HEK293 (cell line): ENCODE results near the gene TANGO2.
A peak's percentile ranks its signal among the peaks of the same experiment; 100 is the strongest.

Experiments used
- BCL11A ChIP-seq: fragments of 450-650 bp; formaldehyde crosslinking; IDR thresholded peaks from 2 replicates; pipeline ENCODE4 v1.5.1; 2016; ENCODE audit warnings: low read depth, missing biosample characterization, missing genetic modification characterization
- GLIS1 ChIP-seq: fragments of 450-650 bp; formaldehyde crosslinking; IDR thresholded peaks from 2 replicates; pipeline ENCODE4 v1.5.1; 2016; ENCODE audit warnings: missing biosample characterization, missing genetic modification characterization
- HOXA7 ChIP-seq: sonication (generic); formaldehyde crosslinking; IDR thresholded peaks from 2 replicates; pipeline ENCODE4 v1.8.1; 2022; ENCODE audit warnings: missing genetic modification reagents, borderline replicate concordance
- SP7 ChIP-seq: fragments of 450-650 bp; formaldehyde crosslinking; IDR thresholded peaks from 2 replicates; pipeline ENCODE4 v1.5.1; 2016; ENCODE audit warnings: missing biosample characterization, missing genetic modification characterization
- ZBTB17 ChIP-seq: fragments of 450-650 bp; formaldehyde crosslinking; IDR thresholded peaks from 2 replicates; pipeline ENCODE4 v1.5.1; 2016; ENCODE audit warnings: missing biosample characterization, missing genetic modification characterization
- ZBTB20 ChIP-seq: fragments of 450-650 bp; formaldehyde crosslinking; IDR thresholded peaks from 2 replicates; pipeline ENCODE4 v1.5.1; 2016; ENCODE audit warnings: missing biosample characterization, missing genetic modification characterization
- ZEB2 ChIP-seq: fragments of 450-650 bp; formaldehyde crosslinking; IDR thresholded peaks from 2 replicates; pipeline ENCODE4 v1.5.1; 2016; ENCODE audit warnings: missing biosample characterization, missing genetic modification characterization
- ZFP37 ChIP-seq: fragments of 450-650 bp; formaldehyde crosslinking; IDR thresholded peaks from 2 replicates; pipeline ENCODE4 v1.5.1; 2016; ENCODE audit warnings: missing biosample characterization, missing genetic modification characterization
- ZFP69B ChIP-seq: fragments of 450-650 bp; formaldehyde crosslinking; IDR thresholded peaks from 2 replicates; pipeline ENCODE4 v1.5.1; 2016; ENCODE audit warnings: missing biosample characterization, missing genetic modification characterization
- ZNF10 ChIP-seq: fragments of 450-650 bp; formaldehyde crosslinking; IDR thresholded peaks from 2 replicates; pipeline ENCODE4 v1.5.1; 2017; ENCODE audit warnings: missing biosample characterization, missing genetic modification characterization
- ZNF24 ChIP-seq: fragments of 450-650 bp; formaldehyde crosslinking; IDR thresholded peaks from 2 replicates; pipeline ENCODE4 v1.5.1; 2016; ENCODE audit warnings: missing biosample characterization, missing genetic modification characterization
- ZNF292 ChIP-seq: fragments of 450-650 bp; formaldehyde crosslinking; IDR thresholded peaks from 2 replicates; pipeline ENCODE4 v1.5.1; 2016; ENCODE audit warnings: low read depth, missing biosample characterization, missing genetic modification characterization, borderline replicate concordance
- ZNF341 ChIP-seq: fragments of 450-650 bp; formaldehyde crosslinking; IDR thresholded peaks from 2 replicates; pipeline ENCODE4; 2016; ENCODE audit warnings: low read depth, missing biosample characterization, missing genetic modification characterization
- ZNF354C ChIP-seq: fragments of 450-650 bp; formaldehyde crosslinking; IDR thresholded peaks from 2 replicates; pipeline ENCODE4 v1.5.1; 2016; ENCODE audit warnings: missing biosample characterization, missing genetic modification characterization, low read depth, borderline replicate concordance
- ZNF394 ChIP-seq: fragments of 450-650 bp; formaldehyde crosslinking; IDR thresholded peaks from 2 replicates; pipeline ENCODE4 v1.5.1; 2016; ENCODE audit warnings: missing biosample characterization, missing genetic modification characterization, mild to moderate bottlenecking, moderate library complexity, borderline replicate concordance
- ZNF426 ChIP-seq: fragments of 450-650 bp; formaldehyde crosslinking; IDR thresholded peaks from 2 replicates; pipeline ENCODE4 v1.5.1; 2017; ENCODE audit warnings: missing biosample characterization, missing genetic modification characterization, mild to moderate bottlenecking, inconsistent platforms, moderate library complexity
- ZNF514 ChIP-seq: fragments of 450-650 bp; formaldehyde crosslinking; IDR thresholded peaks from 2 replicates; pipeline ENCODE4 v1.5.1; 2016; ENCODE audit warnings: missing biosample characterization, missing genetic modification characterization
- ZNF558 ChIP-seq: fragments of 450-650 bp; formaldehyde crosslinking; IDR thresholded peaks from 2 replicates; pipeline ENCODE4 v1.5.1; 2016; ENCODE audit warnings: missing biosample characterization, missing genetic modification characterization
- ZNF623 ChIP-seq: fragments of 450-650 bp; formaldehyde crosslinking; IDR thresholded peaks from 2 replicates; pipeline ENCODE4 v1.5.1; 2016; ENCODE audit warnings: missing biosample characterization, missing genetic modification characterization
- ZXDB ChIP-seq: fragments of 450-650 bp; formaldehyde crosslinking; IDR thresholded peaks from 2 replicates; pipeline ENCODE4 v1.5.1; 2016; ENCODE audit warnings: missing biosample characterization, missing genetic modification characterization
- TF ChIP-seq, protein P1 (sequence below): fragments of 450-650 bp; formaldehyde crosslinking; IDR thresholded peaks from 2 replicates; pipeline ENCODE4 v1.5.1; 2016; ENCODE audit warnings: missing biosample characterization, missing genetic modification characterization, borderline replicate concordance
- TF ChIP-seq, protein P2 (sequence below): fragments of 450-650 bp; formaldehyde crosslinking; IDR thresholded peaks from 2 replicates; pipeline ENCODE4 v1.5.1; 2017; ENCODE audit warnings: missing biosample characterization, missing genetic modification characterization
- TF ChIP-seq, protein P3 (sequence below): fragments of 450-650 bp; formaldehyde crosslinking; optimal IDR thresholded peaks from 2 replicates; pipeline ENCODE3; 2016; ENCODE audit warnings: missing biosample characterization, mild to moderate bottlenecking, missing genetic modification characterization
- TF ChIP-seq, protein P4 (sequence below): fragments of 450-650 bp; formaldehyde crosslinking; IDR thresholded peaks from 2 replicates; pipeline ENCODE4 v1.5.1; 2017; ENCODE audit warnings: missing biosample characterization, mild to moderate bottlenecking, missing genetic modification characterization, moderate library complexity
- TF ChIP-seq, protein P5 (sequence below): fragments of 450-650 bp; formaldehyde crosslinking; IDR thresholded peaks from 2 replicates; pipeline ENCODE4 v1.5.1; 2016; ENCODE audit warnings: missing biosample characterization, missing genetic modification characterization

TANGO2 gene

DNA sequence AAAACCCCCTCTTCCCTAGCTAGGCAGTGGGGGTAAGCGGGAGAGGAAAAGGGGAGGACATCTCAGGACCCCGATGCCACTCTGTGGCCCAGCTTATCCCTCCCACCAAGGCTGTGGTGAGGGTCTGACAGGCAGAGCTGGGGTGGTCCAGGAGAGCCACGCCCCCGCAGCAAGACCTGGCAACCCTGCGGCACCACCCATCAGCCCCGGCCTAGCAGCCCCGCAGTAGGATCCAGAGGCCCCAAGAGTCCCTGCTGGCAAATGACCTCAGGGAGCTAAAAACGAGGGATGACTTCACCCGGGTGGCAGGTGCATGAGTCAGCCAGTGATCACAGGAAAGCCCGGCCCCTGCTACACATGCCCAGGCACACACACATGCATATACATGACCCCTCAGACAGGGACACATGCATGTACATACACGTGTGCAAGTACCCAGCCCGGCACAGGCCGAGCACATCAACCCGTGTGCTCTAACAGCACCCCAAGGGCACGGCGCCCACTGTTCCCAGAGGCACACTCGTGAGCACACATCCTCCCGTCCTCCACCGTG lies 36.6 kb upstream of the TANGO2 start (continued):
- TF ChIP-seq, protein P1, sequence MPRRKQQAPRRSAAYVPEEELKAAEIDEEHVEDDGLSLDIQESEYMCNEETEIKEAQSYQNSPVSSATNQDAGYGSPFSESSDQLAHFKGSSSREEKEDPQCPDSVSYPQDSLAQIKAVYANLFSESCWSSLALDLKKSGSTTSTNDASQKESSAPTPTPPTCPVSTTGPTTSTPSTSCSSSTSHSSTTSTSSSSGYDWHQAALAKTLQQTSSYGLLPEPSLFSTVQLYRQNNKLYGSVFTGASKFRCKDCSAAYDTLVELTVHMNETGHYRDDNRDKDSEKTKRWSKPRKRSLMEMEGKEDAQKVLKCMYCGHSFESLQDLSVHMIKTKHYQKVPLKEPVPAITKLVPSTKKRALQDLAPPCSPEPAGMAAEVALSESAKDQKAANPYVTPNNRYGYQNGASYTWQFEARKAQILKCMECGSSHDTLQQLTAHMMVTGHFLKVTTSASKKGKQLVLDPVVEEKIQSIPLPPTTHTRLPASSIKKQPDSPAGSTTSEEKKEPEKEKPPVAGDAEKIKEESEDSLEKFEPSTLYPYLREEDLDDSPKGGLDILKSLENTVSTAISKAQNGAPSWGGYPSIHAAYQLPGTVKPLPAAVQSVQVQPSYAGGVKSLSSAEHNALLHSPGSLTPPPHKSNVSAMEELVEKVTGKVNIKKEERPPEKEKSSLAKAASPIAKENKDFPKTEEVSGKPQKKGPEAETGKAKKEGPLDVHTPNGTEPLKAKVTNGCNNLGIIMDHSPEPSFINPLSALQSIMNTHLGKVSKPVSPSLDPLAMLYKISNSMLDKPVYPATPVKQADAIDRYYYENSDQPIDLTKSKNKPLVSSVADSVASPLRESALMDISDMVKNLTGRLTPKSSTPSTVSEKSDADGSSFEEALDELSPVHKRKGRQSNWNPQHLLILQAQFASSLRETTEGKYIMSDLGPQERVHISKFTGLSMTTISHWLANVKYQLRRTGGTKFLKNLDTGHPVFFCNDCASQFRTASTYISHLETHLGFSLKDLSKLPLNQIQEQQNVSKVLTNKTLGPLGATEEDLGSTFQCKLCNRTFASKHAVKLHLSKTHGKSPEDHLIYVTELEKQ (tag by site-specific recombination): peak; percentile 73; the same call in 1 of the 2 replicates
- TF ChIP-seq ZFP69B (peak; percentile 74; the same call in 1 of the 2 replicates), ZNF426 (tag by site-specific recombination) (no peak), ZEB2 (peak; percentile 99), HOXA7 (CRISPR knock-in tag) (no peak), ZNF394 (tag by site-specific recombination) (peak; percentile 49; the same call in 1 of the 2 replicates), ZNF10 (peak; percentile 82; the same call in 1 of the 2 replicates), ZXDB (tag by site-specific recombination) (peak; percentile 99), GLIS1 (tag by site-specific recombination) (peak; percentile 87), ZNF341 (tag by site-specific recombination) (no peak), ZNF354C (tag by site-specific recombination) (no peak), ZNF623 (tag by site-specific recombination) (0 out of 2 replicates have a peak, but pooled peaks have one; percentile 23), ZBTB20 (peak; percentile 49), SP7 (peak; percentile 91), ZNF558 (tag by site-specific recombination) (peak; percentile 50; the same call in 1 of the 2 replicates), ZNF514 (no peak), ZNF292 (tag by site-specific recombination) (no peak), ZNF24 (tag by site-specific recombination) (peak; percentile 96), ZBTB17 (tag by site-specific recombination) (peak; percentile 84), BCL11A (peak; percentile 96), ZFP37 (tag by site-specific recombination) (peak; percentile 29; the same call in 1 of the 2 replicates)
- TF ChIP-seq, protein P2, sequence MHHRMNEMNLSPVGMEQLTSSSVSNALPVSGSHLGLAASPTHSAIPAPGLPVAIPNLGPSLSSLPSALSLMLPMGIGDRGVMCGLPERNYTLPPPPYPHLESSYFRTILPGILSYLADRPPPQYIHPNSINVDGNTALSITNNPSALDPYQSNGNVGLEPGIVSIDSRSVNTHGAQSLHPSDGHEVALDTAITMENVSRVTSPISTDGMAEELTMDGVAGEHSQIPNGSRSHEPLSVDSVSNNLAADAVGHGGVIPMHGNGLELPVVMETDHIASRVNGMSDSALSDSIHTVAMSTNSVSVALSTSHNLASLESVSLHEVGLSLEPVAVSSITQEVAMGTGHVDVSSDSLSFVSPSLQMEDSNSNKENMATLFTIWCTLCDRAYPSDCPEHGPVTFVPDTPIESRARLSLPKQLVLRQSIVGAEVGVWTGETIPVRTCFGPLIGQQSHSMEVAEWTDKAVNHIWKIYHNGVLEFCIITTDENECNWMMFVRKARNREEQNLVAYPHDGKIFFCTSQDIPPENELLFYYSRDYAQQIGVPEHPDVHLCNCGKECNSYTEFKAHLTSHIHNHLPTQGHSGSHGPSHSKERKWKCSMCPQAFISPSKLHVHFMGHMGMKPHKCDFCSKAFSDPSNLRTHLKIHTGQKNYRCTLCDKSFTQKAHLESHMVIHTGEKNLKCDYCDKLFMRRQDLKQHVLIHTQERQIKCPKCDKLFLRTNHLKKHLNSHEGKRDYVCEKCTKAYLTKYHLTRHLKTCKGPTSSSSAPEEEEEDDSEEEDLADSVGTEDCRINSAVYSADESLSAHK (tag by site-specific recombination): peak; percentile 46; the same call in 1 of the 2 replicates
- TF ChIP-seq, protein P3, sequence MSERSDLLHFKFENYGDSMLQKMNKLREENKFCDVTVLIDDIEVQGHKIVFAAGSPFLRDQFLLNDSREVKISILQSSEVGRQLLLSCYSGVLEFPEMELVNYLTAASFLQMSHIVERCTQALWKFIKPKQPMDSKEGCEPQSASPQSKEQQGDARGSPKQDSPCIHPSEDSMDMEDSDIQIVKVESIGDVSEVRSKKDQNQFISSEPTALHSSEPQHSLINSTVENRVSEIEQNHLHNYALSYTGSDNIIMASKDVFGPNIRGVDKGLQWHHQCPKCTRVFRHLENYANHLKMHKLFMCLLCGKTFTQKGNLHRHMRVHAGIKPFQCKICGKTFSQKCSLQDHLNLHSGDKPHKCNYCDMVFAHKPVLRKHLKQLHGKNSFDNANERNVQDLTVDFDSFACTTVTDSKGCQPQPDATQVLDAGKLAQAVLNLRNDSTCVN (tag by site-specific recombination): peak; percentile 26
- TF ChIP-seq, protein P4, sequence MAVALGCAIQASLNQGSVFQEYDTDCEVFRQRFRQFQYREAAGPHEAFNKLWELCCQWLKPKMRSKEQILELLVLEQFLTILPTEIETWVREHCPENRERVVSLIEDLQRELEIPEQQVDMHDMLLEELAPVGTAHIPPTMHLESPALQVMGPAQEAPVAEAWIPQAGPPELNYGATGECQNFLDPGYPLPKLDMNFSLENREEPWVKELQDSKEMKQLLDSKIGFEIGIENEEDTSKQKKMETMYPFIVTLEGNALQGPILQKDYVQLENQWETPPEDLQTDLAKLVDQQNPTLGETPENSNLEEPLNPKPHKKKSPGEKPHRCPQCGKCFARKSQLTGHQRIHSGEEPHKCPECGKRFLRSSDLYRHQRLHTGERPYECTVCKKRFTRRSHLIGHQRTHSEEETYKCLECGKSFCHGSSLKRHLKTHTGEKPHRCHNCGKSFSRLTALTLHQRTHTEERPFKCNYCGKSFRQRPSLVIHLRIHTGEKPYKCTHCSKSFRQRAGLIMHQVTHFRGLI (tag by site-specific recombination): no peak
- TF ChIP-seq, protein P5, sequence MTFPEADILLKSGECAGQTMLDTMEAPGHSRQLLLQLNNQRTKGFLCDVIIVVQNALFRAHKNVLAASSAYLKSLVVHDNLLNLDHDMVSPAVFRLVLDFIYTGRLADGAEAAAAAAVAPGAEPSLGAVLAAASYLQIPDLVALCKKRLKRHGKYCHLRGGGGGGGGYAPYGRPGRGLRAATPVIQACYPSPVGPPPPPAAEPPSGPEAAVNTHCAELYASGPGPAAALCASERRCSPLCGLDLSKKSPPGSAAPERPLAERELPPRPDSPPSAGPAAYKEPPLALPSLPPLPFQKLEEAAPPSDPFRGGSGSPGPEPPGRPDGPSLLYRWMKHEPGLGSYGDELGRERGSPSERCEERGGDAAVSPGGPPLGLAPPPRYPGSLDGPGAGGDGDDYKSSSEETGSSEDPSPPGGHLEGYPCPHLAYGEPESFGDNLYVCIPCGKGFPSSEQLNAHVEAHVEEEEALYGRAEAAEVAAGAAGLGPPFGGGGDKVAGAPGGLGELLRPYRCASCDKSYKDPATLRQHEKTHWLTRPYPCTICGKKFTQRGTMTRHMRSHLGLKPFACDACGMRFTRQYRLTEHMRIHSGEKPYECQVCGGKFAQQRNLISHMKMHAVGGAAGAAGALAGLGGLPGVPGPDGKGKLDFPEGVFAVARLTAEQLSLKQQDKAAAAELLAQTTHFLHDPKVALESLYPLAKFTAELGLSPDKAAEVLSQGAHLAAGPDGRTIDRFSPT (tag by site-specific recombination): peak; percentile 99
